H1 (cell line): ENCODE measurements around the gene RABGGTB. TPM values are rescaled to one million over a fixed set of nuclear protein-coding genes. Genes with fewer than 3 reads are reported as not detected.

ENCODE experiments used
- CTCF ChIA-PET: fragments of 300-600 bp; sonication (Branson Sonifier 250); formaldehyde crosslinking; loops from one replicate; lab custom pipeline; 2021; ENCODE audit not compliant: partially characterized antibody; lab: Charles Lee
- POLR2A ChIA-PET: fragments of 300-600 bp; sonication (Branson Sonifier 250); formaldehyde crosslinking; loops from one replicate; lab custom pipeline; 2021; ENCODE audit warnings: inconsistent platforms; ENCODE audit not compliant: partially characterized antibody; lab: Charles Lee
- DNase-seq, 2 experiments: peaks; one replicate each; pipeline versions ENCODE4 v3.0.0 to v3.0.0-alpha.2; 2010 to 2022; ENCODE audit warnings: low spot score in 2 of 2, low read depth in 1 of 2, mixed read lengths in 1 of 2
- FAIRE-seq: peaks from 2 replicates; lab custom pipeline; 2011; peaks lifted over from hg19 to GRCh38; lab: Jason Lieb, UNC
- H2AFZ ChIP-seq: 2 replicates; pipeline ENCODE4 v1.8.1; 2012; ENCODE audit warnings: low read length, inconsistent platforms
- H2AK5ac ChIP-seq: 2 replicates; pipeline ENCODE4 v1.6.1; 2013; ENCODE audit warnings: low read depth, low read length
- H2BK120ac ChIP-seq: replicated peaks from 2 replicates; pipeline ENCODE3; 2013; ENCODE audit warnings: low read depth, low read length, inconsistent platforms
- H2BK12ac ChIP-seq: 2 replicates; pipeline ENCODE4 v1.6.1; 2013; ENCODE audit warnings: low read depth, low read length
- H2BK15ac ChIP-seq: 2 replicates; pipeline ENCODE4 v1.6.1; 2013; ENCODE audit warnings: low read length
- H2BK20ac ChIP-seq: 2 replicates; pipeline ENCODE4 v1.6.1; 2013; ENCODE audit warnings: low read length
- H2BK5ac ChIP-seq: 2 replicates; pipeline ENCODE4 v1.6.1; 2013; ENCODE audit warnings: low read depth, low read length
- H3K14ac ChIP-seq: 2 replicates; pipeline ENCODE4 v1.6.1; 2013; ENCODE audit warnings: inconsistent platforms; ENCODE audit not compliant: insufficient read length
- H3K18ac ChIP-seq: 2 replicates; pipeline ENCODE4 v1.6.1; 2013; ENCODE audit warnings: low read length; ENCODE audit errors: extremely low read depth
- H3K23ac ChIP-seq: 2 replicates; pipeline ENCODE4 v1.6.1; 2013; ENCODE audit warnings: inconsistent platforms; ENCODE audit not compliant: insufficient read length
- H3K23me2 ChIP-seq: 2 replicates; pipeline ENCODE4 v1.6.1; 2013; ENCODE audit warnings: low read depth, low read length
- H3K27ac ChIP-seq: 2 replicates; pipeline ENCODE4 v1.6.1; 2011; ENCODE audit warnings: low read depth, low read length, inconsistent platforms
- H3K27me3 ChIP-seq, 4 experiments: replicated peaks in 1 of 4; 1 replicate in 1 of 4; 2 replicates in 3 of 4; pipeline versions ENCODE4 v1.6.1 to v1.8.1; 2011 to 2013; ENCODE audit warnings: low read length in 3 of 4, mild to moderate bottlenecking in 3 of 4, inconsistent platforms in 2 of 4, mixed read lengths in 2 of 4, moderate library complexity in 1 of 4; ENCODE audit not compliant: control insufficient read depth in 3 of 4, insufficient read depth in 3 of 4; ENCODE audit errors: extremely low read depth in 1 of 4
- H3K36me3 ChIP-seq, 4 experiments: 2 replicates each; pipeline versions ENCODE4 v1.6.1 to v1.8.1; 2011 to 2013; ENCODE audit warnings: mild to moderate bottlenecking in 4 of 4, low read length in 3 of 4, moderate library complexity in 2 of 4, control low read depth in 1 of 4, inconsistent platforms in 1 of 4; ENCODE audit not compliant: insufficient read depth in 4 of 4, control insufficient read depth in 2 of 4
- H3K4ac ChIP-seq: replicated peaks from 2 replicates; pipeline ENCODE3; 2013; ENCODE audit warnings: low read length, low read depth, mixed read lengths, inconsistent platforms; ENCODE audit not compliant: insufficient read length
- H3K4me1 ChIP-seq, 4 experiments: replicated peaks in 1 of 4; 1 replicate in 1 of 4; 2 replicates in 3 of 4; pipeline versions ENCODE4 v1.6.1 to v1.8.1; 2011 to 2013; ENCODE audit warnings: low read length in 3 of 4, inconsistent platforms in 2 of 4, mixed read lengths in 1 of 4; ENCODE audit not compliant: insufficient read depth in 4 of 4, control insufficient read depth in 3 of 4
- H3K4me2 ChIP-seq, 2 experiments: 2 replicates each; pipeline versions ENCODE4 v1.6.1 to v1.8.1; 2011 to 2013; ENCODE audit warnings: low read depth in 2 of 2, low read length in 2 of 2, control low read depth in 1 of 2, inconsistent platforms in 1 of 2, mild to moderate bottlenecking in 1 of 2; ENCODE audit not compliant: insufficient read depth in 1 of 2
- H3K4me3 ChIP-seq, 4 experiments: fragments of 200-600, 300-600 bp in 1 of 4; sonication (generic), shearing (Covaris generic), sonication (Bioruptor Twin) in 1 of 4; 2 replicates each; pipeline versions ENCODE4 v1.5.1 to v1.8.1; 2011 to 2016; ENCODE audit warnings: low read length in 4 of 4, low read depth in 3 of 4, control low read depth in 2 of 4, inconsistent platforms in 2 of 4, mild to moderate bottlenecking in 2 of 4, mixed read lengths in 1 of 4, moderate library complexity in 1 of 4; ENCODE audit not compliant: insufficient read depth in 2 of 4; ENCODE audit errors: extremely low read depth in 1 of 4
- H3K56ac ChIP-seq: replicated peaks from 2 replicates; pipeline ENCODE3; 2013; ENCODE audit warnings: low read depth, mild to moderate bottlenecking, mixed read lengths, low read length, inconsistent platforms; ENCODE audit not compliant: insufficient read length
- H3K79me1 ChIP-seq: 2 replicates; pipeline ENCODE4 v1.6.1; 2013; ENCODE audit warnings: low read depth, low read length, control low read depth
- H3K79me2 ChIP-seq, 2 experiments: 2 replicates each; pipeline versions ENCODE4 v1.6.1 to v1.8.1; 2012 to 2013; ENCODE audit warnings: low read length in 2 of 2, mild to moderate bottlenecking in 2 of 2, inconsistent platforms in 1 of 2; ENCODE audit not compliant: insufficient read depth in 2 of 2, control insufficient read depth in 1 of 2
- H3K9ac ChIP-seq, 4 experiments: replicated peaks in 1 of 4; 1 replicate in 1 of 4; 2 replicates in 3 of 4; pipeline versions ENCODE4 v1.6.1 to v1.8.1; 2011 to 2013; ENCODE audit warnings: low read depth in 3 of 4, low read length in 3 of 4, control low read depth in 2 of 4, mild to moderate bottlenecking in 2 of 4, moderate library complexity in 2 of 4, inconsistent platforms in 1 of 4; ENCODE audit errors: extremely low read depth in 1 of 4
- H3K9me3 ChIP-seq, 2 experiments: 2 replicates each; pipeline versions ENCODE4 v1.6.1 to v1.8.1; 2012 to 2013; ENCODE audit warnings: mild to moderate bottlenecking in 2 of 2, moderate library complexity in 2 of 2, control low read depth in 1 of 2, inconsistent platforms in 1 of 2, low read depth in 1 of 2, low read length in 1 of 2, mixed read lengths in 1 of 2; ENCODE audit not compliant: insufficient read depth in 2 of 2
- H4K20me1 ChIP-seq, 2 experiments: replicated peaks in 1 of 2; 2 replicates each; pipeline versions ENCODE3 to v1.8.1; 2011 to 2013; ENCODE audit warnings: inconsistent platforms in 2 of 2, low read length in 2 of 2, mild to moderate bottlenecking in 1 of 2; ENCODE audit not compliant: insufficient read depth in 2 of 2, control insufficient read depth in 1 of 2
- H4K5ac ChIP-seq: 2 replicates; pipeline ENCODE4 v1.6.1; 2013; ENCODE audit warnings: low read length, low read depth, mixed read lengths, inconsistent platforms; ENCODE audit not compliant: insufficient read length
- H4K8ac ChIP-seq: 2 replicates; pipeline ENCODE4 v1.8.0; 2013; ENCODE audit warnings: mild to moderate bottlenecking, moderate library complexity, low read length, inconsistent platforms; ENCODE audit not compliant: insufficient read depth; ENCODE audit errors: extremely low read depth
- H4K91ac ChIP-seq: replicated peaks from 2 replicates; pipeline ENCODE3; 2013; ENCODE audit warnings: low read length, mixed read lengths, inconsistent platforms; ENCODE audit not compliant: insufficient read length
- CREB1 ChIP-seq: IDR thresholded peaks from 2 replicates; pipeline ENCODE4 v1.6.1; 2012; ENCODE audit warnings: inconsistent platforms
- E2F6 ChIP-seq: IDR thresholded peaks from 2 replicates; pipeline ENCODE4 v1.6.1; 2012; ENCODE audit warnings: inconsistent platforms
- GABPA ChIP-seq: IDR thresholded peaks from 2 replicates; pipeline ENCODE4 v1.6.1; 2011; ENCODE audit warnings: mild to moderate bottlenecking, low read length, moderate library complexity, borderline replicate concordance; ENCODE audit not compliant: insufficient read depth
- JUN ChIP-seq: IDR thresholded peaks from 2 replicates; pipeline ENCODE4 v1.6.1; 2011; ENCODE audit warnings: low read depth, mild to moderate bottlenecking, improper control_type of control experiment, low read length
- MAFK ChIP-seq: IDR thresholded peaks from 2 replicates; pipeline ENCODE4 v1.6.1; 2012; ENCODE audit warnings: low read depth, mild to moderate bottlenecking, improper control_type of control experiment, low read length
- MAX ChIP-seq: IDR thresholded peaks from 2 replicates; pipeline ENCODE4 v1.6.1; 2012; ENCODE audit warnings: inconsistent platforms
- POU5F1 ChIP-seq: IDR thresholded peaks from 2 replicates; pipeline ENCODE4 v1.6.1; 2011; ENCODE audit warnings: low read depth, mild to moderate bottlenecking, low read length, moderate library complexity
- SAP30 ChIP-seq: fragments of 300-600 bp; sonication (generic); IDR thresholded peaks from 2 replicates; pipeline ENCODE4 v1.7.1; 2012; ENCODE audit warnings: low read length, moderate library complexity, mild to moderate bottlenecking, inconsistent platforms; ENCODE audit not compliant: insufficient read depth, insufficient replicate concordance
- SP4 ChIP-seq: IDR thresholded peaks from 2 replicates; pipeline ENCODE4 v1.6.1; 2012; ENCODE audit warnings: low read length, inconsistent platforms
- TAF1 ChIP-seq: IDR thresholded peaks from 2 replicates; pipeline ENCODE4 v1.6.1; 2011; ENCODE audit warnings: mild to moderate bottlenecking, low read depth, low read length
- TAF7 ChIP-seq: optimal IDR thresholded peaks from 2 replicates; pipeline ENCODE3; 2011; ENCODE audit warnings: low read depth, mild to moderate bottlenecking, inconsistent platforms, low read length, moderate library complexity, borderline replicate concordance
- USF2 ChIP-seq: IDR thresholded peaks from 2 replicates; pipeline ENCODE4 v1.6.1; 2011; ENCODE audit warnings: low read length, improper control_type of control experiment
- WGBS, 2 experiments: shearing (Covaris generic) in 1 of 2; methylation state at CpG; one replicate each; pipeline versions ENCODE4 v1.1.6 to v1.1.7; 2013 to 2015; ENCODE audit warnings: low lambda C conversion rate in 2 of 2, mixed read lengths in 2 of 2, inconsistent platforms in 1 of 2, low coverage in 1 of 2, missing lambda C conversion rate in 1 of 2; ENCODE audit not compliant: insufficient replicate concordance in 2 of 2, insufficient coverage in 1 of 2, insufficient read length in 1 of 2; ENCODE audit errors: extremely low coverage in 1 of 2, missing lambda C conversion rate in 1 of 2; 5-methylcytosine and 5-hydroxymethylcytosine counted together
- polyA plus RNA-seq, 7 experiments: library from polyadenylated mRNA; depleted of rRNA in 3 of 7; stranded (reverse) in 5 of 7; unstranded in 2 of 7; fragments of >200 nt in 5 of 7; fragments of 200-250 nt in 2 of 7; gene quantifications; 1 replicate in 5 of 7; 2 replicates in 1 of 7; 4 replicates in 1 of 7; pipeline versions ENCODE4 v1.2.1 to v1.2.3, GENCODE V29; 2011 to 2013; ENCODE audit warnings: missing spikeins in 2 of 7, mixed read lengths in 2 of 7
- total RNA-seq: library from RNA; stranded (reverse); fragmentation: NEBNext Ultra II Directional; extraction: Animal tissue kit (Norgen Biotek cat#: 25700); gene quantifications from 2 replicates; pipeline ENCODE4 v1.2.1, GENCODE V29; 2021

The RABGGTB gene
- total and polyA plus RNA-seq, 2 of the 8 experiments (the other 6 are each of a cell fraction or from before 2014, with no cell fraction given): 70.7 to 124 TPM

GRCh38 chr1:75794382-75794781, 8.3 kb downstream of the RABGGTB start:
- FAIRE-seq (no peak), DNase-seq (no peak)
- Histone ChIP-seq H4K91ac (no peak overlapping the region), H3K27ac (no peak overlapping the region), H3K23ac (no peak overlapping the region), H3K4me2 (no peak overlapping the region), H2AK5ac (no peak overlapping the region), H2BK120ac (no peak overlapping the region), H2BK15ac (no peak overlapping the region), H3K23me2 (no peaks in the 10 kb centered on the region), H3K79me2 (peaks cover 0 to 30% of the 10 kb centered on the region in 2 experiments; a peak in 2 of 4 replicates), H3K14ac (no peak overlapping the region), H4K5ac (no peak overlapping the region), H3K4me3 (no peak overlapping the region), H3K4ac (no peak overlapping the region), H3K79me1 (no peaks in the 10 kb centered on the region; the same call in 1 of the 2 replicates), H3K27me3 (no peaks in the 10 kb centered on the region), H4K20me1 (peaks cover 8 to 12% of the 10 kb centered on the region in 2 experiments), H3K56ac (no peak overlapping the region), H2BK12ac (no peak overlapping the region), H4K8ac (no peak overlapping the region), H3K9me3 (no peaks in the 10 kb centered on the region), H3K18ac (no peak overlapping the region), H2BK5ac (no peak overlapping the region), H2AFZ (no peak overlapping the region), H2BK20ac (no peak overlapping the region), H3K4me1 (no peaks in the 10 kb centered on the region; a peak in 2 of 7 replicates), H3K36me3 (peaks cover 23 to 86% (median 58%) of the 10 kb centered on the region in 4 experiments), H3K9ac (no peak overlapping the region)
- CTCF ChIA-PET: no interaction called here
- WGBS, 2 experiments: 94% methylated on average over 2 of the region's 2 CpGs; no CpG with 5 or more reads in 1 of the 2 experiments
- POLR2A ChIA-PET: interaction anchor here (6.5 kb wide), 1 partner anchor 8 kb away, joined by 112 read pairs; the partner anchor contains the start of gene RABGGTB
- TF ChIP-seq E2F6: no peak
- no peak for TF ChIP-seq CREB1
- TF ChIP-seq POU5F1: no peak
- TF ChIP-seq USF2: no peak
- TF ChIP-seq TAF7: no peak
- no peak for TF ChIP-seq SP4
- no peak for TF ChIP-seq TAF1
- no peak for TF ChIP-seq MAX
- TF ChIP-seq SAP30: no peak
- no peak for TF ChIP-seq JUN
- TF ChIP-seq MAFK: no peak
- no peak for TF ChIP-seq GABPA
